Mucosa of descending colon (tissue), 3 donors: ENCODE results near the gene PRKG1. TPM values are rescaled to one million over a fixed set of nuclear protein-coding genes. Genes with fewer than 3 reads are reported as not detected.

Experiments
- ATAC-seq: fragments of 200-7000 bp; cut with Tn5 transposase; one replicate; pipeline ENCODE4 v1.9.1; 2020; ENCODE audit warnings: mild to moderate bottlenecking, moderate library complexity
- DNase-seq, 3 donors: peaks; one replicate each; pipeline ENCODE4 v3.0.0-alpha.2; 2020
- H3K36me3 ChIP-seq: fragments of 200-600 bp; one replicate; pipeline ENCODE4 v1.8.0; 2021; ENCODE audit warnings: low read depth, mild to moderate bottlenecking
- H3K4me1 ChIP-seq: fragments of 200-600 bp; one replicate; pipeline ENCODE4 v1.8.0; 2021; ENCODE audit warnings: low read depth, mild to moderate bottlenecking
- H3K4me3 ChIP-seq: fragments of 200-600 bp; one replicate; pipeline ENCODE4 v1.8.0; 2021; ENCODE audit warnings: mild to moderate bottlenecking
- H3K9me3 ChIP-seq: fragments of 200-600 bp; one replicate; pipeline ENCODE4 v1.8.0; 2021; ENCODE audit warnings: mild to moderate bottlenecking
- intact Hi-C, 2 donors: fragments of 100-400 bp; cut with DNase I in 1 of 2; cut with micrococcal nuclease in 1 of 2; formaldehyde crosslinking; loops; one replicate each; pipeline versions ENCODE4 v1.11.0 to v1.11.1; 2022; cut with DNase I, micrococcal nuclease
- total RNA-seq, 3 donors: library from RNA; stranded (reverse); fragmentation: NEBNext Ultra II Directional in 2 of 3; extraction: Animal tissue kit (Norgen Biotek cat#: 25700) in 2 of 3; gene quantifications; one replicate each; pipeline versions ENCODE4 v1.2.1 to v1.2.4, GENCODE V29; 2021 to 2023
- TF ChIP-seq, protein P1 (sequence below): fragments of 200-600 bp; IDR thresholded peaks from one replicate; pipeline ENCODE4 v1.8.0; 2022; ENCODE audit warnings: antibody characterized with exemption, mild to moderate bottlenecking
- donor health status: DM: no; HTN: no; CAD: no; lungs with moderate emphysema.
- donor health status: DM: no; HTN: no; CAD: no.
- donor health status: DM: no; HTN: yes; CAD: no.

Gene PRKG1
- total RNA-seq, 3 donors from 2014 or later, result 17.1 to 55.6 (median 21.1) TPM

DNA sequence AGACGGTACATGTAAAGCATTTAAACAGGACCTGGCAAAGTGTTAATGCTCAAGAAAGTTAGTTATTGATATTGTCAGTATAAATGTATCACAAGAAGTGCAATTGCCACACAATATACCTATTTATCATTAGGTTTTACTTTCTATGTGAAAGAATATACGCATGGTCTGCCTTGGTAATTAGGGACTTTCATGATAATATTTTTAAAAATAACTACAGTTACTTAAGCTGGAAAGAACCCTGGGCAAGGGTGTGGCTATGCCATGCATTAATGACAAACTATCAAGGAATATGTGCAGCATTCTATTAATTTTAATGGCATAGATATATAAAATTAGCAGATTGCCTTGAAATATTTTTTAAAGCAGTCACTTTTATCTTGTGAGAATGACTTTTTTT lies 433.9 kb downstream of the PRKG1 start:
- TF ChIP-seq, protein P1, sequence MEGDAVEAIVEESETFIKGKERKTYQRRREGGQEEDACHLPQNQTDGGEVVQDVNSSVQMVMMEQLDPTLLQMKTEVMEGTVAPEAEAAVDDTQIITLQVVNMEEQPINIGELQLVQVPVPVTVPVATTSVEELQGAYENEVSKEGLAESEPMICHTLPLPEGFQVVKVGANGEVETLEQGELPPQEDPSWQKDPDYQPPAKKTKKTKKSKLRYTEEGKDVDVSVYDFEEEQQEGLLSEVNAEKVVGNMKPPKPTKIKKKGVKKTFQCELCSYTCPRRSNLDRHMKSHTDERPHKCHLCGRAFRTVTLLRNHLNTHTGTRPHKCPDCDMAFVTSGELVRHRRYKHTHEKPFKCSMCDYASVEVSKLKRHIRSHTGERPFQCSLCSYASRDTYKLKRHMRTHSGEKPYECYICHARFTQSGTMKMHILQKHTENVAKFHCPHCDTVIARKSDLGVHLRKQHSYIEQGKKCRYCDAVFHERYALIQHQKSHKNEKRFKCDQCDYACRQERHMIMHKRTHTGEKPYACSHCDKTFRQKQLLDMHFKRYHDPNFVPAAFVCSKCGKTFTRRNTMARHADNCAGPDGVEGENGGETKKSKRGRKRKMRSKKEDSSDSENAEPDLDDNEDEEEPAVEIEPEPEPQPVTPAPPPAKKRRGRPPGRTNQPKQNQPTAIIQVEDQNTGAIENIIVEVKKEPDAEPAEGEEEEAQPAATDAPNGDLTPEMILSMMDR, result no peak
- intact Hi-C loops, result no loop called here
- no peak overlapping the region for H3K4me3 ChIP-seq
- H3K4me1 ChIP-seq, result no peaks in the 10 kb centered on the region
- H3K36me3 ChIP-seq, result no peaks in the 10 kb centered on the region
- no peak for ATAC-seq
- H3K9me3 ChIP-seq, result no peaks in the 10 kb centered on the region
- no peak for DNase-seq

DNA sequence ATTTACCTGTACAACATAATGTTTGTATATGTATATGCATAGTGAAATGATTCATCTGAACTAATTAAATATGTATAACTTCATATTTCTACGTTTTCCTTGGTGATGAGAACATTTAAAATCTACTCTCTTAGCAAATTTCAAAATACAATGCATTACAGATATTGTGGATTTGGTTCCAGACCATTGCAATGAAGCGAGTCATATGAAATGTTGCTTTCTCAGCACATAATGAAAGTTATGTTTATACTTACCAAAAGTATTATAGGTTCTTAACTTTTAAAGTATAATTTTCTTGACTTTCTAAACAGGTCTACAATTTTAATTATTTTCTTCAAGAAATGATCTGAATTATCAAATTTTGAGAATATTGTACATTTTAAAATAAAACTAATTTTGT lies 435.9 kb downstream of the PRKG1 start:
- no peaks in the 10 kb centered on the region for H3K36me3 ChIP-seq
- no peaks in the 10 kb centered on the region for H3K4me1 ChIP-seq
- no peak overlapping the region for H3K4me3 ChIP-seq
- no peaks in the 10 kb centered on the region for H3K9me3 ChIP-seq
- DNase-seq, result no peak
- ATAC-seq, result no peak
- intact Hi-C loops, result no loop called here
- TF ChIP-seq, protein P1, result no peak

DNA sequence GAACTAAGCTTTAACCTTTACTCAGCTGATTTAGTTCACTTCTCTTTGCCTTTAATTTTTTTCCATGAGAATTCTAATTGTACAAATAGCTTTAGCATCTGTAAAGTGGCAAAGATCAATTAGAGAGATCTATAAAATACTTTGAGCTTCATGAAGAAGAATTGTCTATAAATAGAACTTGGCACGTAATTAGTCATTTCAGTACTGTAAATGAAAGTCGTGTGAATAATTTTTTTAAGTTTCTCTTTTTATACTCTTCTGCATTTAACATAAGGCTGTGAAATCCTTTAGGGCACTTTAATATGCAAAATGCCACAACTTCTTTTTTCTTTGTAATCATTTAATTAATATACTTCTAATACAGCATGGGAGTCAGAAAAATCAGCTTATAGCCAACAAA lies 447.3 kb downstream of the PRKG1 start:
- Histone ChIP-seq H3K4me3 (no peak overlapping the region), H3K9me3 (no peaks in the 10 kb centered on the region), H3K4me1 (no peaks in the 10 kb centered on the region), H3K36me3 (no peaks in the 10 kb centered on the region)
- ATAC-seq (no peak), DNase-seq (no peak)
- TF ChIP-seq, protein P1, result no peak
- intact Hi-C loops, result no loop called here

DNA sequence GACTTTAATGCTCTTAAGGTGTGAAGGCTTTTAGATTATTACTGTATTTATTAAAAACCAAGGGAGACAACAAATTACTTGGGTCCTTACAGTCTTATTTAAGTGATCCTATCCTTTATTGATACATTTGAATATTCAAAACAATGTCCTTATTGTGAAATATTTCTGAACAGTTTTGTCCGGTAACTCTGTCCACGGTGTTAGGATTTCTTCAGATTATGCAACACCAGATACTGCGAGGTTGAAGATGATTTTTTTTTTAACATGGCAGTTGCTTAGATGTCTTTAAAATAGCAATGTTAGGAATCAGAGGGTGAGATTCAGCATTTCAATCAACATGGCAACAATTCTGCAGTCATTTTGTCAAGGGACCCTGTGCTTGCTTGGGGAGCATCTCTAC lies 448.6 kb downstream of the PRKG1 start:
- no peak overlapping the region for H3K4me3 ChIP-seq
- H3K4me1 ChIP-seq, result no peaks in the 10 kb centered on the region
- no peak for ATAC-seq
- H3K9me3 ChIP-seq, result no peaks in the 10 kb centered on the region
- TF ChIP-seq, protein P1, result no peak
- H3K36me3 ChIP-seq, result no peaks in the 10 kb centered on the region
- DNase-seq, result no peak
- intact Hi-C loops, result no loop called here

DNA sequence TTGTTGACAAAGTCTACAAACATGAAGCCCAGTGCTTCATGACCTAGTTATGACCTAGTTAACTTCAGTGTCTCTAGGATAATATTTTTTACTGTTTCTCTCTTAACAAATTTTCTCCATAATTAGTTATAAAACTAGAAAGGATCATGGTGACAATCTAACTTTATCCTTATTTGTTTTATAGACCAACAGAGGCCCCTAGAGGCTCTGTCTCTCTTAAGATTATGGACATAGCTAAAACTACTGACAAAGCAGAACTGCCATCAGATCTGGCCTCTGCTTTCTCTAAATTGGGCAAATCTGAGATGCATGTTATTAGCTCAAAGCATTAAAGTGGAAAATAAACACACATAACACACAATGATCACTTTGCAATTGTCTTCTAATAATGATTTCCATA lies 449.2 kb downstream of the PRKG1 start:
- Histone ChIP-seq H3K4me1 (no peaks in the 10 kb centered on the region), H3K36me3 (no peaks in the 10 kb centered on the region), H3K9me3 (no peaks in the 10 kb centered on the region), H3K4me3 (no peak overlapping the region)
- DNase-seq (no peak), ATAC-seq (no peak)
- intact Hi-C loops, result no loop called here
- TF ChIP-seq, protein P1, result no peak

DNA sequence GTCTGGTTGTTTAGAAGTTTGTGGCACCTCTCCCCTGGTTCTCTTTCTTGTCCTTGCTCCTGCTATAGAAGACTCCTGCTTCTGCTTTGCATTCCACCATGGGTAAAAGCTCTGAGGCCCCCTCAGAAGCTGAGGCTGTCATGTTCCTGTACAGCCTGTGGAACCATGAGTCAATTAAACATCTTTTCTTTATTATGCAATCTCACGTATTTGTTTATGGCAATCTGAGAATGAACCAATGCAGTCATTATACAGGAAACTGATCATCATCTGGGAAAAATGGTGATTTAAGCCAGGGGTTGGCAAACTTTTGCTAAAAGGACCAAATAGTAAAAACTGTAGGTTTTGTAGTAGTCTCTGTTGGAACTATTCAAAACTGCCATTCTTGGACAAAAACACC lies 449.8 kb downstream of the PRKG1 start:
- intact Hi-C loops, result no loop called here

More for the DNA sequence above, 449.8 kb downstream of the PRKG1 start:
- Histone ChIP-seq H3K4me3 (no peak overlapping the region), H3K36me3 (no peaks in the 10 kb centered on the region), H3K4me1 (no peaks in the 10 kb centered on the region), H3K9me3 (no peaks in the 10 kb centered on the region)
- TF ChIP-seq, protein P1, result no peak
- ATAC-seq, result no peak
- DNase-seq, result no peak
